Effector memory CD8-positive, alpha-beta T cell (primary cell): Measurements from ENCODE around the gene IBA57.

Experiments used
- ATAC-seq: fragments of 150-1000 bp; cut with Tn5 transposase; replicated peaks from 2 replicates; pipeline ENCODE4 v1.10.0; 2021; ENCODE audit warnings: mild to moderate bottlenecking, moderate library complexity
- DNase-seq, 3 experiments: peaks; one replicate each; pipeline ENCODE4 v3.0.0; 2021
- H3K27ac Mint-ChIP-seq, 2 donors: one replicate each; pipeline ENCODE4 v1.8.0; 2022; ENCODE audit warnings: mild to moderate bottlenecking in 2 of 2, mixed read lengths in 2 of 2, moderate library complexity in 2 of 2
- H3K27me3 Mint-ChIP-seq, 2 donors: one replicate each; pipeline ENCODE4 v1.8.0; 2022; ENCODE audit warnings: mixed read lengths in 2 of 2
- H3K36me3 Mint-ChIP-seq: one replicate; pipeline ENCODE4 v1.8.0; 2022; ENCODE audit warnings: mild to moderate bottlenecking, moderate library complexity, mixed read lengths; ENCODE audit not compliant: insufficient read depth
- H3K4me1 Mint-ChIP-seq, 2 donors: one replicate each; pipeline ENCODE4 v1.8.0; 2022; ENCODE audit warnings: low read depth in 2 of 2, mixed read lengths in 2 of 2
- H3K4me3 Mint-ChIP-seq, 2 donors: one replicate each; pipeline ENCODE4 v1.8.0; 2022; ENCODE audit warnings: mild to moderate bottlenecking in 2 of 2, mixed read lengths in 2 of 2, moderate library complexity in 2 of 2
- H3K9me3 Mint-ChIP-seq, 2 donors: one replicate each; pipeline ENCODE4 v1.8.0; 2022; ENCODE audit warnings: mixed read lengths in 2 of 2

The IBA57 gene

GRCh38 chr1:228155596-228156514 is 9.7 kb upstream of the IBA57 start:
- Mint-ChIP-seq H3K36me3 (peaks cover 19% of the 10 kb centered on the region), H3K4me3 (no peak overlapping the region), H3K27ac (no peak overlapping the region), H3K4me1 (peaks cover 8 to 11% of the 10 kb centered on the region in 2 donors), H3K27me3 (no peaks in the 10 kb centered on the region), H3K9me3 (no peaks in the 10 kb centered on the region)
- no peak for DNase-seq
- no peak for ATAC-seq

GRCh38 chr1:228156515-228156881 is 9.1 kb upstream of the IBA57 start:
- Mint-ChIP-seq H3K27ac (no peak overlapping the region), H3K27me3 (no peaks in the 10 kb centered on the region), H3K4me1 (peaks cover 8% of the 10 kb centered on the region in 2 donors), H3K9me3 (no peaks in the 10 kb centered on the region), H3K36me3 (peaks cover 16% of the 10 kb centered on the region), H3K4me3 (no peak overlapping the region)
- ATAC-seq (no peak), DNase-seq (no peak)

GRCh38 chr1:228156941-228157728 is 8.5 kb upstream of the IBA57 start:
- peaks cover 15% of the 10 kb centered on the region for H3K36me3 Mint-ChIP-seq
- peaks cover 8 to 10% of the 10 kb centered on the region in 2 donors for H3K4me1 Mint-ChIP-seq
- H3K9me3 Mint-ChIP-seq: no peaks in the 10 kb centered on the region
- peak overlapping the region in 1 of 2 donors; percentile 12 for H3K27ac Mint-ChIP-seq
- H3K27me3 Mint-ChIP-seq: no peaks in the 10 kb centered on the region
- H3K4me3 Mint-ChIP-seq: no peak overlapping the region
- DNase-seq: no peak
- peak; percentile 70 for ATAC-seq

GRCh38 chr1:228157729-228158126 is 7.9 kb upstream of the IBA57 start:
- peaks cover 17% of the 10 kb centered on the region for H3K36me3 Mint-ChIP-seq
- no peaks in the 10 kb centered on the region for H3K9me3 Mint-ChIP-seq
- H3K4me1 Mint-ChIP-seq: peaks cover 5 to 12% of the 10 kb centered on the region in 2 donors
- DNase-seq (no peak), ATAC-seq (no peak)
- no peaks in the 10 kb centered on the region for H3K27me3 Mint-ChIP-seq
- no peak overlapping the region for H3K27ac Mint-ChIP-seq
- no peak overlapping the region for H3K4me3 Mint-ChIP-seq

GRCh38 chr1:228158151-228159007 is 7.2 kb upstream of the IBA57 start:
- ATAC-seq: no peak
- no peaks in the 10 kb centered on the region for H3K9me3 Mint-ChIP-seq
- H3K27me3 Mint-ChIP-seq: no peaks in the 10 kb centered on the region
- H3K4me3 Mint-ChIP-seq: no peak overlapping the region
- H3K36me3 Mint-ChIP-seq: peaks cover 13% of the 10 kb centered on the region
- no peak for DNase-seq
- H3K4me1 Mint-ChIP-seq: peaks cover 4 to 11% of the 10 kb centered on the region in 2 donors
- no peak overlapping the region for H3K27ac Mint-ChIP-seq

GRCh38 chr1:228159008-228159665 is 6.5 kb upstream of the IBA57 start:
- H3K4me1 Mint-ChIP-seq: peaks cover 4 to 11% of the 10 kb centered on the region in 2 donors
- no peak overlapping the region for H3K27ac Mint-ChIP-seq

GRCh38 chr1:228160201-228160761 is 5.3 kb upstream of the IBA57 start:
- DNase-seq (no peak), ATAC-seq (no peak)
- no peak overlapping the region for H3K27ac Mint-ChIP-seq
- peaks cover 29% of the 10 kb centered on the region for H3K36me3 Mint-ChIP-seq
- H3K4me3 Mint-ChIP-seq: no peak overlapping the region
- H3K27me3 Mint-ChIP-seq: no peaks in the 10 kb centered on the region
- no peaks in the 10 kb centered on the region for H3K9me3 Mint-ChIP-seq
- peaks cover 12 to 14% of the 10 kb centered on the region in 2 donors for H3K4me1 Mint-ChIP-seq

More at GRCh38 chr1:228159008-228159665, 6.5 kb upstream of the IBA57 start:
- Mint-ChIP-seq H3K4me3 (peak overlapping the region in 1 of 2 donors; percentile 6), H3K36me3 (peaks cover 18% of the 10 kb centered on the region), H3K27me3 (no peaks in the 10 kb centered on the region), H3K9me3 (no peaks in the 10 kb centered on the region)
- ATAC-seq (no peak), DNase-seq (no peak)

- Mint-ChIP-seq H3K4me3 (no peak overlapping the region), H3K9me3 (no peaks in the 10 kb centered on the region), H3K36me3 (peaks cover 38% of the 10 kb centered on the region), H3K27me3 (no peaks in the 10 kb centered on the region), H3K27ac (no peak overlapping the region), H3K4me1 (peaks cover 12% of the 10 kb centered on the region in 2 donors)
- no peak for DNase-seq
- ATAC-seq: no peak
Measured at GRCh38 chr1:228161362-228161761, 4.2 kb upstream of the IBA57 start.

- Mint-ChIP-seq H3K36me3 (peaks cover 42% of the 10 kb centered on the region), H3K27ac (peak overlapping the region in 1 of 2 donors; percentile 41), H3K4me3 (no peak overlapping the region), H3K9me3 (no peaks in the 10 kb centered on the region), H3K4me1 (peaks cover 16% of the 10 kb centered on the region in 2 donors), H3K27me3 (no peaks in the 10 kb centered on the region)
- DNase-seq (no peak), ATAC-seq (no peak)
Measured at GRCh38 chr1:228161866-228162265, 3.7 kb upstream of the IBA57 start.

- no peak overlapping the region for H3K4me3 Mint-ChIP-seq
- H3K4me1 Mint-ChIP-seq: peaks cover 17 to 18% of the 10 kb centered on the region in 2 donors
- H3K36me3 Mint-ChIP-seq: peaks cover 42% of the 10 kb centered on the region
- H3K27ac Mint-ChIP-seq: peak overlapping the region in 1 of 2 donors; percentile 41
- DNase-seq: no peak
- no peaks in the 10 kb centered on the region for H3K9me3 Mint-ChIP-seq
- no peaks in the 10 kb centered on the region for H3K27me3 Mint-ChIP-seq
- ATAC-seq: no peak
Measured at GRCh38 chr1:228162286-228163006, 3.2 kb upstream of the IBA57 start.

- Mint-ChIP-seq H3K4me3 (no peak overlapping the region), H3K27ac (peak overlapping the region in 1 of 2 donors; percentile 41), H3K4me1 (peaks cover 17 to 18% of the 10 kb centered on the region in 2 donors), H3K36me3 (peaks cover 42% of the 10 kb centered on the region), H3K9me3 (no peaks in the 10 kb centered on the region), H3K27me3 (no peaks in the 10 kb centered on the region)
- no peak for DNase-seq
- ATAC-seq: no peak
Measured at GRCh38 chr1:228163007-228163753, 2.4 kb upstream of the IBA57 start.
